IMR-90 (cell line): ENCODE data around the gene C17orf78. TPM values are rescaled to one million over a fixed set of nuclear protein-coding genes. Genes with fewer than 3 reads are reported as not detected.

Source experiments
- ATAC-seq: fragments of 200-7000 bp; cut with Tn5 transposase; 2 replicates; pipeline ENCODE4 v1.9.1; 2020; ENCODE audit warnings: low read depth, mild to moderate bottlenecking, moderate library complexity
- BruUV-seq: library from RNA; stranded (reverse); fragments of 400-500 nt; replicated peaks from 2 replicates; lab custom pipeline; 2021; lab: Mats Ljungman, UMichigan
- CTCF ChIA-PET: fragments of 300-600 bp; formaldehyde crosslinking; extraction: SDS; loops from one replicate; lab custom pipeline; 2021; ENCODE audit warnings: antibody characterized with exemption; lab: Yijun Ruan, JAX
- POLR2A ChIA-PET: fragments of 300-600 bp; sonication (Branson Sonifier 250); formaldehyde crosslinking; loops from one replicate; lab custom pipeline; 2022; ENCODE audit warnings: antibody characterized with exemption; ENCODE audit not compliant: unreplicated experiment; lab: Charles Lee
- DNase-seq: peaks from one replicate; pipeline ENCODE4 v3.0.0; 2013
- H2AFZ ChIP-seq: replicated peaks from 2 replicates; pipeline ENCODE3; 2013; ENCODE audit warnings: low read length, mild to moderate bottlenecking; ENCODE audit not compliant: poor library complexity
- H2AK5ac ChIP-seq: 2 replicates; pipeline ENCODE4 v1.6.1; 2013; ENCODE audit warnings: low read depth, low read length, inconsistent platforms
- H2AK9ac ChIP-seq: replicated peaks from 2 replicates; pipeline ENCODE3; 2013; ENCODE audit warnings: mild to moderate bottlenecking, low read depth, low read length, moderate library complexity; ENCODE audit not compliant: poor library complexity
- H2BK120ac ChIP-seq: 2 replicates; pipeline ENCODE4 v1.6.1; 2013; ENCODE audit warnings: low read depth, low read length, inconsistent platforms
- H2BK15ac ChIP-seq: 3 replicates; pipeline ENCODE4 v1.6.1; 2013; ENCODE audit warnings: low read depth, low read length, inconsistent platforms
- H2BK20ac ChIP-seq: 2 replicates; pipeline ENCODE4 v1.6.1; 2013; ENCODE audit warnings: low read depth, mild to moderate bottlenecking, inconsistent platforms, low read length, moderate library complexity
- H2BK5ac ChIP-seq: 2 replicates; pipeline ENCODE4 v1.6.1; 2013; ENCODE audit warnings: mild to moderate bottlenecking, low read depth, low read length, inconsistent platforms; ENCODE audit not compliant: poor library complexity, severe bottlenecking
- H3K14ac ChIP-seq: replicated peaks from 2 replicates; pipeline ENCODE4 v1.6.1; 2013; ENCODE audit warnings: low read depth, low read length, inconsistent platforms
- H3K18ac ChIP-seq: 2 replicates; pipeline ENCODE4 v1.6.1; 2013; ENCODE audit warnings: low read depth, low read length, control low read depth
- H3K23ac ChIP-seq: 2 replicates; pipeline ENCODE4 v1.6.1; 2013; ENCODE audit warnings: low read depth, low read length, inconsistent platforms
- H3K27ac ChIP-seq: 2 replicates; pipeline ENCODE4 v1.5.1; 2013; ENCODE audit warnings: mild to moderate bottlenecking, control low read depth, low read length; ENCODE audit not compliant: insufficient read depth
- H3K27me3 ChIP-seq: 2 replicates; pipeline ENCODE4 v1.6.1; 2013; ENCODE audit warnings: low read length; ENCODE audit not compliant: control insufficient read depth, insufficient read depth
- H3K36me3 ChIP-seq: 2 replicates; pipeline ENCODE4 v1.6.1; 2013; ENCODE audit warnings: low read length, mixed read lengths; ENCODE audit not compliant: control insufficient read depth, insufficient read depth
- H3K4ac ChIP-seq: 2 replicates; pipeline ENCODE4 v1.6.1; 2013; ENCODE audit warnings: low read depth, low read length, inconsistent platforms
- H3K4me1 ChIP-seq: 2 replicates; pipeline ENCODE4 v1.6.1; 2013; ENCODE audit warnings: low read length, mixed read lengths; ENCODE audit not compliant: control insufficient read depth, insufficient read depth
- H3K4me2 ChIP-seq: 2 replicates; pipeline ENCODE4 v1.6.1; 2013; ENCODE audit warnings: low read depth, mild to moderate bottlenecking, control low read depth, low read length, moderate library complexity
- H3K4me3 ChIP-seq: 2 replicates; pipeline ENCODE4 v1.5.1; 2013; ENCODE audit warnings: low read depth, mild to moderate bottlenecking, control low read depth, low read length, moderate library complexity; ENCODE audit not compliant: insufficient read depth
- H3K56ac ChIP-seq: 2 replicates; pipeline ENCODE4 v1.6.1; 2013; ENCODE audit warnings: low read length, inconsistent platforms; ENCODE audit not compliant: insufficient read depth; ENCODE audit errors: extremely low read depth
- H3K79me1 ChIP-seq, 2 experiments: 2 replicates each; pipeline ENCODE4 v1.6.1; 2013; ENCODE audit warnings: low read length in 2 of 2, inconsistent platforms in 1 of 2, low read depth in 1 of 2
- H3K9ac ChIP-seq: 2 replicates; pipeline ENCODE4 v1.6.1; 2013; ENCODE audit warnings: low read depth, low read length, control low read depth
- H3K9me1 ChIP-seq: 2 replicates; pipeline ENCODE4 v1.6.1; 2013; ENCODE audit warnings: low read length, inconsistent platforms; ENCODE audit not compliant: insufficient read depth
- H3K9me3 ChIP-seq: 2 replicates; pipeline ENCODE4 v1.6.1; 2013; ENCODE audit warnings: low read length; ENCODE audit not compliant: control insufficient read depth, insufficient read depth
- H4K20me1 ChIP-seq: 2 replicates; pipeline ENCODE4 v1.6.1; 2013; ENCODE audit warnings: low read length, inconsistent platforms; ENCODE audit not compliant: insufficient read depth
- H4K5ac ChIP-seq: 2 replicates; pipeline ENCODE4 v1.6.1; 2013; ENCODE audit warnings: mild to moderate bottlenecking, low read depth, low read length, control low read depth
- H4K8ac ChIP-seq, 2 experiments: 2 replicates each; pipeline ENCODE4 v1.6.1; 2013; ENCODE audit warnings: low read depth in 2 of 2, low read length in 2 of 2, control low read depth in 1 of 2, inconsistent platforms in 1 of 2
- H4K91ac ChIP-seq: 2 replicates; pipeline ENCODE4 v1.6.1; 2013; ENCODE audit warnings: low read depth, low read length, inconsistent platforms; ENCODE audit not compliant: insufficient read depth
- BHLHE40 ChIP-seq: fragments of 150-350 bp; IDR thresholded peaks from 2 replicates; pipeline ENCODE4 v1.6.1; 2016; ENCODE audit warnings: mild to moderate bottlenecking, low read depth, low read length
- CEBPB ChIP-seq: IDR thresholded peaks from 2 replicates; pipeline ENCODE4 v1.6.1; 2012; ENCODE audit warnings: low read depth, low read length, improper control_type of control experiment
- CHD1 ChIP-seq: IDR thresholded peaks from 2 replicates; pipeline ENCODE4 v1.6.1; 2012; ENCODE audit warnings: low read depth, low read length, improper control_type of control experiment
- ELK1 ChIP-seq: fragments of 150-350 bp; IDR thresholded peaks from 2 replicates; pipeline ENCODE4 v1.6.1; 2016; ENCODE audit warnings: low read depth, mild to moderate bottlenecking, low read length, moderate library complexity, borderline replicate concordance
- MAFK ChIP-seq: IDR thresholded peaks from 2 replicates; pipeline ENCODE4 v1.6.1; 2012; ENCODE audit warnings: low read depth, low read length, improper control_type of control experiment
- MAZ ChIP-seq: IDR thresholded peaks from 2 replicates; pipeline ENCODE4 v1.6.1; 2012; ENCODE audit warnings: low read depth, mild to moderate bottlenecking, low read length, improper control_type of control experiment, moderate library complexity, borderline replicate concordance
- MXI1 ChIP-seq: IDR thresholded peaks from 2 replicates; pipeline ENCODE4 v1.6.1; 2012; ENCODE audit warnings: low read depth, mild to moderate bottlenecking, low read length, moderate library complexity, borderline replicate concordance
- POLR2A ChIP-seq: IDR thresholded peaks from 2 replicates; pipeline ENCODE4 v1.6.1; 2012; ENCODE audit warnings: mild to moderate bottlenecking, low read depth, low read length
- RCOR1 ChIP-seq: IDR thresholded peaks from 2 replicates; pipeline ENCODE4 v1.6.1; 2012; ENCODE audit warnings: mild to moderate bottlenecking, low read length, improper control_type of control experiment; ENCODE audit not compliant: insufficient replicate concordance
- RFX5 ChIP-seq: IDR thresholded peaks from 2 replicates; pipeline ENCODE4 v1.8.0; 2012; ENCODE audit warnings: low read depth, mild to moderate bottlenecking, low read length, moderate library complexity
- SMC3 ChIP-seq: fragments of 150-350 bp; IDR thresholded peaks from 2 replicates; pipeline ENCODE4 v1.6.1; 2016; ENCODE audit warnings: low read depth, mild to moderate bottlenecking, antibody characterized with exemption, low read length, moderate library complexity
- USF2 ChIP-seq: fragments of 150-350 bp; IDR thresholded peaks from 2 replicates; pipeline ENCODE4 v1.6.1; 2017; ENCODE audit warnings: mild to moderate bottlenecking, antibody characterized with exemption, low read length, low read depth
- WGBS, 2 experiments: methylation state at CpG; one replicate each; pipeline versions ENCODE4 v1.1.5 to v1.1.7; 2013; ENCODE audit warnings: missing lambda C conversion rate in 2 of 2; ENCODE audit not compliant: insufficient read length in 1 of 2; ENCODE audit errors: extremely low coverage in 2 of 2; 5-methylcytosine and 5-hydroxymethylcytosine counted together
- dilution Hi-C: fragments of 300-500 bp; cut with HindIII; formaldehyde crosslinking; loops from one replicate; pipeline ENCODE4 v1.14.3; 2018; ENCODE audit warnings: low sequenced_read_pairs; ENCODE audit not compliant: unreplicated experiment
- in situ Hi-C: fragments of 300-500 bp; cut with MboI; formaldehyde crosslinking; loops from 3 replicates; pipeline ENCODE4 v1.14.3; 2019; ENCODE audit warnings: low sequenced_read_pairs, inconsistent platforms, mixed read lengths
- intact Hi-C: fragments of 100-400 bp; cut with micrococcal nuclease; formaldehyde crosslinking; loops from 2 replicates; pipeline ENCODE4 v1.10.0; 2022
- polyA plus RNA-seq, 3 experiments: library from polyadenylated mRNA; depleted of rRNA; stranded (reverse); fragments of >200 nt; gene quantifications; 2 replicates each; pipeline ENCODE4 v1.2.3, GENCODE V29; 2012; ENCODE audit warnings: low replicate concordance in 1 of 3
- total RNA-seq: library from RNA; depleted of rRNA; stranded (reverse); fragments of >200 nt; gene quantifications from 2 replicates; pipeline ENCODE4 v1.2.3, GENCODE V29; 2012

C17orf78 gene
- total and polyA plus RNA-seq, 2 of the 4 experiments (the other 2 are of a cell fraction) = not detected

- peak overlapping the region; percentile 89 to 95 for H4K8ac ChIP-seq
- ChIA-PET CTCF (interaction anchor here (0.6 to 1.8 kb wide), 3 partner anchors 14 to 174 kb away, joined by 3 to 10 read pairs (median 3); no protein-coding TSS in a partner anchor), POLR2A (interaction anchor here (0.6 kb wide), 1 partner anchor 204 kb away, joined by 4 read pairs; no protein-coding TSS in a partner anchor)
- H3K27me3 ChIP-seq = no peaks in the 10 kb centered on the region
- peak overlapping the region; percentile 68 for H3K9ac ChIP-seq
- peak overlapping the region; percentile 80 for H3K4me3 ChIP-seq
- peak overlapping the region; percentile 10 for H2BK5ac ChIP-seq
- dilution Hi-C loops = no loop called here
- peak overlapping the region; percentile 90 for H2AK5ac ChIP-seq
- peak overlapping the region; percentile 68 for H4K91ac ChIP-seq
- H3K4ac ChIP-seq = peak overlapping the region; percentile 83
- peak overlapping the region; percentile 76 for H3K27ac ChIP-seq
- peaks cover 4% of the 10 kb centered on the region; the same call in 1 of the 2 replicates for H4K20me1 ChIP-seq
- no peaks in the 10 kb centered on the region for H3K9me3 ChIP-seq
- H3K18ac ChIP-seq = peak overlapping the region; percentile 66; the same call in 1 of the 2 replicates
- peak overlapping the region; percentile 94 for H2AFZ ChIP-seq
- no TSS peak for BruUV-seq
- in situ Hi-C loops = no loop called here
- DNase-seq (peak; percentile 86), ATAC-seq (peak; percentile 94)
- intact Hi-C loops = loop anchor here (2.0 kb wide), 1 partner anchor 86 kb away; no protein-coding TSS in a partner anchor
- peaks cover 5% of the 10 kb centered on the region for H3K4me1 ChIP-seq
- peak overlapping the region; percentile 87 for H3K14ac ChIP-seq
- H2BK15ac ChIP-seq = peak overlapping the region; percentile 69; the same call in 1 of the 3 replicates
- H2BK20ac ChIP-seq = 0 out of 2 replicates have a peak overlapping the region, but pooled peaks have one; percentile 9
- 0 out of 2 replicates have a peak, but pooled peaks cover 3% of the 10 kb centered on the region for H3K9me1 ChIP-seq
- peak overlapping the region; percentile 67; the same call in 1 of the 2 replicates for H2BK120ac ChIP-seq
- peak overlapping the region; percentile 17 for H4K5ac ChIP-seq
- peak overlapping the region; percentile 91; the same call in 1 of the 2 replicates for H3K23ac ChIP-seq
- H2AK9ac ChIP-seq = peak overlapping the region; percentile 95
- H3K36me3 ChIP-seq = peaks cover 1% of the 10 kb centered on the region
- peak overlapping the region; percentile 45 for H3K56ac ChIP-seq
- peak overlapping the region; percentile 87 for H3K4me2 ChIP-seq
- peaks cover 6 to 39% of the 10 kb centered on the region in 2 experiments; a peak in 3 of 4 replicates for H3K79me1 ChIP-seq
- 1% methylated on average over 41 of the region's 88 CpGs; no CpG with 5 or more reads in 1 of the 2 experiments for WGBS, 2 experiments
- TF ChIP-seq RCOR1 (no peak), SMC3 (no peak), ELK1 (no peak), USF2 (no peak), MAZ (peak; percentile 53; the same call in 1 of the 2 replicates), RFX5 (no peak), MXI1 (peak; percentile 88; the same call in 1 of the 2 replicates), POLR2A (peak; percentile 66), BHLHE40 (peak; percentile 3; the same call in 1 of the 2 replicates), MAFK (no peak), CHD1 (no peak), CEBPB (no peak)
Observed at GRCh38 chr17:37358830-37359681, 16.7 kb upstream of the C17orf78 start.
